Raji (cell line): ENCODE results near the gene ADISSP.

Source experiments
- POLR2A ChIP-seq: IDR thresholded peaks from 2 replicates; pipeline ENCODE4 v1.6.1; 2011; ENCODE audit warnings: low read depth, low read length, control low read depth; ENCODE audit not compliant: insufficient read depth

The ADISSP gene

DNA sequence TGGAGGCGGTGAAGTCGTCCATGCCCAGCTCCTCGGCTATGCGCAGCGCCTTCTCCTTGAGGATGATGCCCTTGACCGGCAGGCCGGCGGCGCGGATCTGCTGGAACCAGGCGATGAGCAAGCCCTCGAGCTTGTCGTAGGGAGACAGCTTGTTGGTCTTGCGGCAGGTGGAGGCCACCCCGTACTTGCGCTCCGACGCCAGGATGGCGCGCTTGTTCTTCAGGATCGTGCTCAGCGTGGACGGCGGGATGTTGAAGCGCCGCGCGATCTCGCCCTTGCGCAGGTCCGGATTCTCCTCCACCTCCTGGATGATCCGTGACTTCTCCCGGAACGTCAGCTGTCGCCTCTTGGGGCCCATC is 18.6 kb upstream of the ADISSP start:
- TF ChIP-seq POLR2A, result no peak

DNA sequence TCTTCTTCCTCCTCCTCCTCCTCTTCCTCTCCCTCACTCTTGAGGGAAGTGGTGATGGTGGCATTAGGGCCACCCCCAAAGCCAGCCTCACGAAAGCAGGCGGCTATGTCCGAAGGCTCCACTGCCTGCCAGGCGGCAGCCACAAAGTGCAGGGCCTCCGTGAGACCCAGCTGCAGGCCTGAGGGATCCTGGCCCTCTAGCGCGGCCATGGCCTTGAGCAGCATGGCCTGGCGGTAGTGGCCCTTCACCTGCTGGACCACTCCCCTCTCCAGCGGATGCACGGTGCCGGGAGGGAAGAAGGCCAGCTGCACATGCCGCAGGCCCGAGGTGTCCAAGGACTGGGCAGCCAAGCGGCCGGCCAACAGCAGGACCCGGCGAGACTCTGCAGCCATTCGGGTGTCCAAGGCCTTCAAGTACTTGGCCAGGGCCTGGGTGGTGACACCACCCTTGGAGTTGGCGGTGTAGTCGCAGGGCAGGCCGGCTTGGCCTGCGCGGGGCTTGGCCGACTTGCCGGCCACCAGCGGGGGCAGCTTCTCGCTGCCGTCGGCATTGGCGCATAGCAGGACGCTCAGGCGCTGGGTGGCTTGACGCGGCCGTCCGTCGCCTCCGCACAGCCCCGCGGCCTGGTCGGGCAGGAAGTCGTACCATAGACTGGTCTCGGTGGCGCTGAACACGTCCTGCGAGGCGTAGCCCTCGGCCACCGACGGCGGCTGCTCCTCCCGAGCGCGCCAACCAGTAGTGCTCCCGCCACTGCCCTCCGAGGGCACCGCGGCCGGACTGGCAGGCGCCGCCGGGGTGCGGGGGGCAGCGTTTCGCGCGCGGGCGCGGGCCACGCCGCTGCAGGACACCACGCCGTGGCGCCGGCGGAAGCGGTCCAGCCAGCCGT is 17.9 kb upstream of the ADISSP start:
- TF ChIP-seq POLR2A, result no peak

DNA sequence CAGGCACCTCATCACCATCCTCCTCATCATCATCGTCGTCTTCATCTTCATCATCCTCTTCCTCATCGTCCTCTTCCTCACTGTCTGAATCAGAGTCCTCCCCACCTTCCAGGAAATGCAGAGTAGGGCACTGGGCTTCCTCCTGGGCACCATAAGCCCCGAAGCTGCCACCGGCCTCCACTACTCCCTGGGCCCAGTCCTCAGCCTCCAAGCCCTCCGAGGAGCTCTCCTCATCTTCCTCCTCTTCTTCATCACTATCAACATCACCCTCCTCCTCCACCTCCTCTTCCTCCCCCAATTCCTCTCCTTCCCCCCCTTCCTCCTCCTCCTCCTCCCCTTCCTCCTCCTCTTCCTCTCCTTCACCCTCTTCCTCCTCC is 17.3 kb upstream of the ADISSP start:
- no peak for TF ChIP-seq POLR2A

DNA sequence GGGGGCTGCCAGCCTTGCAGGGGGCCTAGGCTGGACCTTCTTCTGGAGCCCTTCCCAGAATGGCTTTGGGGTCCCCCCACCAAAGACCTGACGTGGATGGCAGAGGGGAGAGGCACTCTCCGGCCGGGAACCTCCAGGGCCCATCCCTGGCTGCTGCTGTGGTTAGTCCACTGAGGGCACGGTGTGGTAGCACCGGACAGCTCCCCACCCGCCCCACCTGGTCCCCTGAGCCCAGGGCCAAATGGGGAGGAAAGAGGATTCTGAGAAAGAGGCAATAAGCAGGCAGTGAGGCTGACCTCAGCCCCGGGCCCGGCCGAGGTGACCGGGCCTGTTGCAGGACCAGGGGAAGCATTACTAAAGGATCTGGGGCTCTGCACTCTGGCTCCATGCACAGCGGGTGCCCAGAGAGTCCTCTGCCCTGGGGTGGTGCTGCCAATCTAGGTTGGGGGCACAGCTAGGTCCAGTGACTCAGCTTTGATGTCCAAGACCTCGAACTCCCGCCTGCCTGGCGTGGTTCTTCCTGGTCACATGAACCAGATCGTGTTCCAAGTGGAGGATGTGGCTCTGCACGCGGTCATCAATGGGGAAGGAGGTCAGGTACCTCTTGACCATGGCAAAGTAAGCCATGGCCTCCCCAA is 16.8 kb upstream of the ADISSP start:
- no peak for TF ChIP-seq POLR2A

DNA sequence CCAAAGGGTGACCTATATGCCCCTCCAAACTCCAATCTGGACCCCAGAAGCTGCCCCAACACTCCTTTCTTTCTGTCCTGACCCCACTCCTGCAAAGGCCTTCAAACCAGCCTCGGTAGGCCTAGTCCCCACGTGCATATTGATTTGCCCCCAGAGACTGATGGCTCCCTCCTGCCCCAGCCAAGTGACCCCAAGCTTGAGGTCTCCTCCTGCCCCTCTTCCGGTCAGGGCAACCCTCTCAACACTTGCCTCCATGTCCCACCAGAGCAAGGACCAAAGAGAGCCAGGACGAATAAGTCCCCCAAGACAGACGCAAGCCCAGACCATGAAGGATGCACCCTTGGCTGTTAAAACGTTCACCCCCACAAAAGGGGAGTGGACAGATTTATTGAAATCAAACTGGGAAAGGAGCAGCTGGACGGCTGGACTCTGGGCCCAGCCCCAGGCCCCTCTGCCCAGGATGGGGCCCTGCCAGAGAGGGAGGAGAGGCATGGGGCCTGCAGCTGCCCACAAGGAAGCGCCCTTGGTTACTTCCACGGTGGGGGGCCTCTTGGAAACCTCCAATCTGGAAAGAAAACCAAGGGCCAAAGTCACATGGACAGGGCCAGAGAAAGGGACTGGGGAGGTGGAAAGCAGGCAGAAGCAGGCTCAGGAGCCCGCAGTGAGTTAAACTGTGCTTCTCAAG is 16.1 kb upstream of the ADISSP start:
- no peak for TF ChIP-seq POLR2A

DNA sequence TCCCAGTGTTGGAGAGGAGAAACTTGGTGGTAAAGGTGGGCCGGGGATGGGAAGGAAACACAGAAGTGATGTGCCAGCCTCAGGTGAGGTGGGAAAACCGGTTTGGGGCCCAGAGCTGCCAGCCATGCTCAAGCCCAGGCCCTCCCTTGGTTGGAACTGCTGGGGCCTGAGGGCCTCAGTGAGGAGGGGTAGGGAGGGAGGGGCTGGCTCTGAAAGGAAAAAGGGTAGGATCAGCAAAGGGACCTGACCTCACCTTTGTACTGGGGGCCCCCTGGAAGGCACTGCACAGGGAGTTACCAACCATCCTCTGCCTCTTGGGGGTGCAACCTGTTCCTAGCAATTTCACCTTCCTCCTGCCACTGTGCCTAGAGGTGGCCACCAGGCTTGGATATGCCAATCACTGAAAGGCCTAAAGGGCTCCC is 15.5 kb upstream of the ADISSP start:
- no peak for TF ChIP-seq POLR2A

DNA sequence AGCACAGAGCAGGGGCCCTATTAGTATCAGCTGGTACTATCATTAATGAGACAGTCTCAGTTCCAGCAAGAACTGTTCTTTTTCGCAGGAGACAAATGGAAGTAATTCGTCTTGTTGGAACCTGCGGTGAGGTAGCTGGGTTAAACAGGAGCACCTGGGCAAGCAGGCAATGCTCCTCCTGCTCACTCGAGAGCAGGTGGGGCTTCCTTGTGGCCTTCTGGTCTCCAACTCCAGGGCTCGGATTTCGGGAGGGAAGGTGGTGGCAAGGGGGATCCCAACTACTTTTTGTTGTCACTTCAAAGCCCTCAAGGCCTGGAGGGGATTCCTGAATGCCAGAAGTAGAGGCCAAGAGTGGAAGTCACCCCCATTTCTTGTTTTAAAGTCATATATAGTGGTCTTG is 15.0 kb upstream of the ADISSP start:
- no peak for TF ChIP-seq POLR2A

DNA sequence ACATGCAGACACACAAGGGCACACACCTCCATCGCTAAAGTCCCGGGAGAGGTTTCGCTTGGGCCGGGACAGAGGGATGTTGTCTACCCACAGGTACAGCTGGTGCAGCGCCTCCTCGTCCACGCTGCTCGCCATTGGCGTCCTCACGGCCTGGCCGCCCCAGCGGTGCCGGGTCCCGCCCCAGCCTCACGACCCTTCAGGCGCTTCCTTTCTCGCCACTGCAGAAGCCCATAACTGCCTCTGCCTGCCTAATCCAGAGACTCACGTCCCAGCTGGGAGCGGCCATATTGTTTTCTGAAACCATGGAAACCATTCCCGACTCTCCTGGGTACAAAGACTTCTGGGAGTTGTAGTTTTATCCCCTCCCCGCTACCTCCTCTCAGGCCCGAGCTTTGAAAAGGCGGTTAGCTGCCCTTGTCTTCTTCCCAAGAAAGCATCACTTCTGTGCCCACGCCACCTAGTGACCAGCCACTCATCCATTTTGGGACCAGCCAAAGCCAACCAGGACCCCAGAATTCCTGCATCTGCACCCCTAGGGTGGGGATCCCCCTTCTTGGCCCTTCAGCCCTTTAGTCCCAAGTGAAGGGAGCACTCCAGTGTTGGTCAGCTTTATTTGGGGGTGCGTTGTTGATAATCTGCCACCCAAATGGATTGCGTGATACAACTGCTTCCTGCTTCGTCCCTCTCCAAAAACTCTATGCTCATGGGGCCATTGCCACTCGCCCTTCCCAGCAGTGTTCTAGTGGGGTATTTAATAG is 13.8 kb upstream of the ADISSP start, which contains the start of gene SPEF1:
TSS of gene SPEF1 (minus strand) at position 296 of the 758 bp plus-strand sequence. CDS start at position 135, 161 bp downstream.
- TF ChIP-seq POLR2A, result 0 out of 2 replicates have a peak, but pooled peaks have one; percentile 23

DNA sequence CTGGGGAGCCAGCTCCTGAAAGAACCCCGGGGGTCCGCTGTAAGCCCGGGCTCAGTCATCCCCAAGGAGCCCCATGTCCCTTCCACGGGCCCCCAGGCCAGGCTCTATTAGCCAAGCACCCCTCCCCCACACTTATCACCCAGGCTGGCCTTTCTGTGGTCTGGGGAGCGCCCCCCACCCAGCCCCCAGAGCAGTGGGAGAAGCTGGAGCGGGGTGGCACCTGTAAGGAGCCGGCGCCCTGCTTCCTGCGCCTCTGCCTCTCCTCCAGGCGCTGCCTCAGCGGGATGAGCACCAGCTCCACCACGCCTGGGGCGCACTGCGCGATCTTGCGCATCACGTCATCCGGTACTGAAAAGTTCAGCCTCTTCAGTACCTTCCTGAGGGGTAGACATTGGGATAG is 11.4 kb upstream of the ADISSP start:
- TF ChIP-seq POLR2A, result no peak

DNA sequence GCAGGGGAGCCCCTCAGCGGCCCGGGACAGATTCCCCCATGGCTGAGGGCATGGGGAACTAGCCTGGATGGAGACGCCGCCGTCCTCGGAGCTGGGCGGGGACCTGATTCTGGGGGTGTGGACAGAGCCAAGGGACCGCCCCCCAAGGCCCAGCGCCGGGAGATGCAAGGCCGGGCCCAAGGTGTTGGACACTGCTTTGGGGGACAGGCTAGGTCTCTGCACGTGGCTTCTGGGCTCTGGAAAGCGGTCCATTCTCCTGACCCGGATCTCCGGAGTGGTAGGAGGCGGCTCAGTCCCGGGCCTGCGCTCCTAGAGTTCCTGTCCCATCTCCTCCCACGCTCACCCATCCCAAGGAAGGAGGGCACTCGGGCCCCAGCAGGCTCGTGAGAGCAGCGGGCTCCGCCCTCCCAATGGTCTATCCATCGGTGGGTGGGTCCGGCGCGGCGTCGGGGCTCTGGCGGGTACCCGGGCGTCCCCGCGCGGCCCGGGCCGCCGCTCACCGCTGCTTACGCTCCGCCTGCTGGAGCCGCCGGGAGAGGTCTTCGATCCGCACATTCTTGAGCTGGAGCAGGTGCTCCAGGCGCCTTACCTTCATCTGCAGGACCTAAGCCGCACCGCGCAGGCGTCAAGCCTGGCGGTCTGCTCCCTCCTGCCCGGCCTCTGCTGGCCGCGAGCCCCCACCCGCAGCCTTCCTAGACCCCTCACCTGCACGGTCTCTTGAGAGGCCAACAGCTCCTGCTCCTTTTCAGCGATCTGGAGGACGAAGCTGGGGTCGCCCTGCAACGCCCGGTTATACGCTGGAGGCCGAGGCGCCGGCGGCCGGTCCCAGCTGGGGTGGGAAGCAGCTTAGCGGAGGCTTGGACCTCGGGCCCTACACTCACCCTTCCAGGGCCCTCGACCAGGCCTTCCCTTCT is 10.4 kb upstream of the ADISSP start:
- no peak for TF ChIP-seq POLR2A

DNA sequence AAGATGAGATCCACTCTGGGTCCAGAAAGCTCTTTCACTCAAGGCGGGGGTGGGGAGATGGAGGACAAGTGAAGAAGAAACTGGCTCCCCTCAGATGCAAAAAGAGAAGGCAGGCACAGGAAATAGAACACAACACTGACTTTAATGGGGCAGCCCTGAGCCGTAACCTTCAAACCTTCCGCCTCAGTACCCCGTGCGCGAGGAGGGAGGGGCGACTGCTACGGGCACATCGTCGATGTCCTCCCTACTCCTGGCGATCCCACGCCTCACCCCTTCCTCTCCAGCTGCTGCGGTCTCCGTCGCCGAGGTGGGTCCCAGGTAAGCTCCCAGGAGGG is 9.8 kb upstream of the ADISSP start:
- no peak for TF ChIP-seq POLR2A

DNA sequence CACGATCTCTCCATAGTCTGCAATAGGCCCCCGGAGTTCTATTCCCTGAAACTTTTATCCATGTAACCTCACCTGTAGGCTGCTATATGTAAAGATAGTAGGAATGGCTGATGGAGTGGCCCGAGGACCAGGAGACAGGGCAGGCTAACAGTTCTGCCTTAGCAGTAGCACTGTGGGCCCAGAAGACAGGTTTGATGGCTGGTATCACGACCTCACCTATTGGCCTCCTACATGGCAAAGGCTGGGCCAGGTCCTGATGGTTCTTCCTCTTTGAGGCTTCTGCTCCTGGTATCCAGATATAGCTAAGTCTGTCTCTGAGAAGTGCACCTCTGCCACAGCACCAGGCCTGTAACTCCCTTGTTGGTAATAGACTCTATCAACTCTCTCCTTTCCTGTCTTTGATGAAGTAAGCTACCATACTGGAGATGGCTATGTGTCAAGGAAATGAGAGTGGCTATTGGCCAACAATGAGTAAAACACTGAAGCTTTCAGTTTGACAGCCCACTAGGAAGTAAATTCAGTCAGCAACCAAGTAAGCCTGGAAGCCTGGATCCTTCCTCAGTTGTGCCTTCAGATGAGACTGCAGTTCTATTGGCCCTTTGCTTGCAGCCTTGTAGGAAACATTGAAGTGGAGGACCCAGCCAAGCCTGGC is 8.0 kb upstream of the ADISSP start:
- no peak for TF ChIP-seq POLR2A

DNA sequence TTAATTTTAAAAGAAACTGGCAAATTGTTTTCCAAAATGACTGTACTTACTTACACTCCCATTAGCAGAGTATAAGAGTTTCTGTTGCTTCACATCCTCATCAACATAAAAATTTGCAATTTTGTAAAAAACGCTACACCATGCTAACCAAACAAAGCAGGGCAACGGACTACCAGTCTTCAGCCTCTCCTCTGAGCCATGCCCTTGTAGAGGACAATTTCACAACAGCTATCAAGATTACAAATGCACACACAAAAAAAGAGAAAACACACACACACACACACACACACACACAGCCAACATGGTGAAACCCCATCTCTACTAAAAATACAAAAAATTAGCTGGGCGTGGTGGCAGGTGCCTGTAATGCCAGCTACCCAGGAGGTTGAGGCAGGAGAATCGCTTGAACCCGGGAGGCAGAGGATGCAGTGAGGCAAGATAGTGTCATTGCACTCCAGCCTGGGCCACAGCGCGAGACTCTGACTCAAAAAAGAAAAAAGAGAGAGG is 4.1 kb upstream of the ADISSP start:
- TF ChIP-seq POLR2A, result no peak
